ENCODE measurements around the gene ACOT11.

- TF ChIP-seq CTCF (IDR thresholded peaks at IDR 0.05) (no peak), POLR2A (IDR thresholded peaks at IDR 0.05; ENCODE audit: low read depth) (no peak), EP300 (IDR thresholded peaks at IDR 0.05) (no peak), POLR2AphosphoS5 (IDR thresholded peaks at IDR 0.05) (no peak)
Measured at GRCh38 chr1:54627196-54627595, 79.2 kb downstream of the ACOT11 start.
